HG03045 (cell line): Measurements from ENCODE around the gene CDHR1.
"Not testable (repeated sequence)": the region's sequence is repeated elsewhere in the genome, so short reads cannot be mapped to it uniquely, and the experiment has no call there.

Experiments
- ATAC-seq: cut with Tn5 transposase; IDR thresholded peaks from one replicate; pipeline ENCODE4 v1.9.1; 2021; ENCODE audit warnings: mild to moderate bottlenecking, moderate library complexity; ENCODE audit not compliant: unreplicated experiment

Gene CDHR1

GRCh38 chr10:84173501-84173929, 20.8 kb upstream of the CDHR1 start, which contains the start of gene GPR15LG:
Gene GPR15LG (plus strand): TSS chr10:84173801. CDS start chr10:84173852, 51 bp downstream.
- no peak for ATAC-seq

GRCh38 chr10:84175436-84175835, 18.9 kb upstream of the CDHR1 start:
- ATAC-seq, result no peak

GRCh38 chr10:84176351-84176750, 18.0 kb upstream of the CDHR1 start:
- no peak for ATAC-seq

- no peak for ATAC-seq
Measured at GRCh38 chr10:84176836-84177474, 17.4 kb upstream of the CDHR1 start.

- no peak for ATAC-seq
Measured at GRCh38 chr10:84177541-84178141, 16.7 kb upstream of the CDHR1 start.

- ATAC-seq, result no peak
Measured at GRCh38 chr10:84178160-84178609, 16.2 kb upstream of the CDHR1 start.

GRCh38 chr10:84179059-84179710, 15.2 kb upstream of the CDHR1 start:
- ATAC-seq, result peak; percentile 92

GRCh38 chr10:84180386-84180785, 14.0 kb upstream of the CDHR1 start:
- ATAC-seq, result not testable (repeated sequence)

GRCh38 chr10:84181631-84182030, 12.7 kb upstream of the CDHR1 start:
- ATAC-seq, result no peak

GRCh38 chr10:84184517-84184916, 9.8 kb upstream of the CDHR1 start:
- ATAC-seq, result no peak

- ATAC-seq, result no peak
Measured at GRCh38 chr10:84185526-84186175, 8.7 kb upstream of the CDHR1 start.

- ATAC-seq, result no peak
Measured at GRCh38 chr10:84188815-84189214, 5.5 kb upstream of the CDHR1 start.

- ATAC-seq, result no peak
Measured at GRCh38 chr10:84190621-84191020, 3.7 kb upstream of the CDHR1 start.

GRCh38 chr10:84191106-84191505, 3.2 kb upstream of the CDHR1 start:
- ATAC-seq, result no peak

- no peak for ATAC-seq
Measured at GRCh38 chr10:84193327-84193726, 1.0 kb upstream of the CDHR1 start.

- ATAC-seq, result peak; percentile 27
Measured at GRCh38 chr10:84193846-84194423, 402 bp upstream of the CDHR1 start.

- ATAC-seq, result peak; percentile 3
Measured at GRCh38 chr10:84195044-84195830, 900 bp downstream of the CDHR1 start.

GRCh38 chr10:84196083-84196482, 1.7 kb downstream of the CDHR1 start:
- ATAC-seq, result no peak

GRCh38 chr10:84196941-84197340, 2.6 kb downstream of the CDHR1 start:
- ATAC-seq, result no peak

- no peak for ATAC-seq
Measured at GRCh38 chr10:84197643-84198042, 3.3 kb downstream of the CDHR1 start.
